IPS DF 6.9 (cell line): Measurements from ENCODE around the gene PLA2G2C.

ENCODE experiments used
- DNase-seq: peaks from one replicate; pipeline ENCODE4 v3.0.0-alpha.2; 2013; ENCODE audit warnings: low read depth, low spot score
- H3K27ac ChIP-seq: one replicate; pipeline ENCODE4 v1.5.1; 2013; ENCODE audit warnings: low read length, control low read depth
- H3K27me3 ChIP-seq: 2 replicates; pipeline ENCODE4 v1.6.1; 2013; ENCODE audit warnings: mild to moderate bottlenecking, low read length; ENCODE audit not compliant: control insufficient read depth, insufficient read depth
- H3K36me3 ChIP-seq: 2 replicates; pipeline ENCODE4 v1.6.1; 2013; ENCODE audit warnings: low read length; ENCODE audit not compliant: control insufficient read depth, insufficient read depth
- H3K4me1 ChIP-seq: 2 replicates; pipeline ENCODE4 v1.6.1; 2013; ENCODE audit warnings: low read length; ENCODE audit not compliant: control insufficient read depth, insufficient read depth
- H3K4me3 ChIP-seq: 2 replicates; pipeline ENCODE4 v1.5.1; 2013; ENCODE audit warnings: mild to moderate bottlenecking, low read length
- H3K9me3 ChIP-seq: 2 replicates; pipeline ENCODE4 v1.6.1; 2013; ENCODE audit warnings: low read length, inconsistent platforms; ENCODE audit not compliant: control insufficient read depth, insufficient read depth
- WGBS: extraction: QIAGEN DNeasy Blood & Tissue Kit; methylation state at CpG from one replicate; pipeline ENCODE4 v1.1.7; 2013; ENCODE audit warnings: mixed read lengths, missing lambda C conversion rate; ENCODE audit not compliant: insufficient read length, insufficient coverage; 5-methylcytosine and 5-hydroxymethylcytosine counted together

PLA2G2C gene

DNA sequence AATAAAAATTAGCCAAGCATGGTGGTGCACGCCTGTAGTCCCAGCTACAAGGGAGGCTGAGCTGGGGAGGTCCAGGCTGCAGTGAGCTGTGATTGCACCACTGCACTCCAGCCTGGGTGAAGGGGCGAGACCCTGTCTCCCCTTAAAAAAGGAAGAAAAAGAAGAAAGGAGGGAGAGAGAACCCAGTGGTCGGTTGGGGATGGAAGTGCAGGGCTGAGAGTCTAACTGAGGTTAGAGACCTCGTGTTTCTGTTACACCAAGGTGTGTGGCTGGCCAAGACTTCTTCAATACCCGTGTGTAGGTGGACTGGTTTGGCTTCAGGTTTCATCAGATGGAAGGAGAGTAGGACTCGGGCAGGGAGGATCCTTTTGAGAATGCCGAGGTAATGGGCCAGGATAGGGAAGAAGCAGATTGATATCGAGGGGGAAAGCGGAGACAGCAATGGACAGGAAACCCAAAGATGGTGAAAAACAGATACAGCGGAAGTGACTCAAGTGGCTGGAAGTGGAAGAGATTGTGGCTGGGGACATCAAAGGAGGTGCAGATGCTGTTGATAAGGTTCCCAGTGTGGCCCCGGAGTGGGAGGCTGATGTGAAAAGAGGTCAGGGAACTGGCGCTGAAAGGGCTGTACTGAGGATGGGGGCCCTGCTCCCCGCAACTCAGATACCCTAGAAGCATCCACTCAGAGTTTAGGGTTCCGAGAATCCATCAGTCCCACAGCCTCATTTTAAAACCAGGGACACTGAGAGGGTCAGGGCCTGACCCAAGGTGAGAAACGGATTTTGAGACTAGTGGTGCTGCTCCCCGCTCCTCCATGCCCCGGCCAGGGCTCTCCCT lies 1.1 kb downstream of the PLA2G2C start:
- Histone ChIP-seq H3K27ac (no peak overlapping the region), H3K36me3 (no peaks in the 10 kb centered on the region), H3K27me3 (peaks cover 3% of the 10 kb centered on the region; the same call in 1 of the 2 replicates), H3K4me3 (peak overlapping the region; percentile 58; the same call in 1 of the 2 replicates), H3K9me3 (no peaks in the 10 kb centered on the region), H3K4me1 (no peaks in the 10 kb centered on the region)
- no peak for DNase-seq
- whole genome bisulfite sequencing, result no CpG with 5 or more reads among the region's 17 CpGs

DNA sequence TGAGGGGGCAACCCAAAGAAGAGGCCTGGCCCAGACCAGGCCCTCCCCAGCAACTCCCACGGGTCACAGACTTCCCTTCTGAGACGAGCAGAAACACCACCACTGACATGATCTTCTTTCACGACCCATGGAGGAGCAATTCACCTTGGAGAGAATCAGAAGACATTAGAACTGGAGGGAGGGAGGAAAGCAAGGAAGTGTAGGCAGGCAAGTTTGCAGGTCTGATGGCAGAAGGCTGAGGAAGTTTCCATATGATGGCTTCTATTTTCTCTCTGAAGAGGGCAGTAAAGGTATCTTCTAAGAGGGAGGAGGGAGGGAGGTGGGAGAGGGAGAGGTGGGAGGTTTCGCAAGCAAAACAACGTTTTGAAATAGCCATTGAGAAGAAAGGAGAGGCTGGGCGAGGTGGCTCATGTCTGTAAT lies 1.8 kb downstream of the PLA2G2C start:
- Histone ChIP-seq H3K36me3 (no peaks in the 10 kb centered on the region), H3K27me3 (peaks cover 3% of the 10 kb centered on the region; the same call in 1 of the 2 replicates), H3K4me3 (no peak overlapping the region), H3K27ac (no peak overlapping the region), H3K4me1 (no peaks in the 10 kb centered on the region), H3K9me3 (no peaks in the 10 kb centered on the region)
- no peak for DNase-seq
- WGBS, result no CpG with 5 or more reads among the region's 6 CpGs

DNA sequence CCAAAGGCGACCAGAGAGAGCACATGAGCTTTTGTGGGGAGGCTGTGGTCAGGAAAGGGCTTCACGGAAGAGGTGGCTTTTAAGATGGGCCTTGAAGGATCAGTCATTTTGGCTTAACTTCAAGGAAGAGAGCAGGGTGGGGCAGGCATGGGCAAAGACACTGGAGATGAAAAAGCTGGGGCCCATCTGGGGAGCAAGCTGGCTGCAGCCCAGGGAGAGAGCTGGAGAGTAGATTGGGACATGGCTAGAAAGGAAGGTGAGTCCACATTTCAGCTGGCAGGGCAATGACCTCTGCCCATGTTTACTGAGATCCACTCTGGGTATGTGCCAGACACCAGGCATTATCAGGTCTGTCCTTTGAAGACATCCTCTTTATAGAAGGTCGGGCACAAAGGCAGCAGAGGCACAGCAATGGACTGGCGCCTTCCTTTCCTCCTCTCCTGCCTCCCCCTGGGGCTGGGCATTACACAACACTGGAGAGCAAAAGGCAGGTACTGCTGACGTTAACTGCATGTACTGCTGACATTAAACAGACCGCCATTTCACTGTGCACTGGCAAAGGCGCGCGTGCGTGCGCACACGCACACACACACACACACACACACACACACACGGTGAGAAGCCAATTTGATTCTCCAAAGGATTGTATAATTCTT lies 2.6 kb downstream of the PLA2G2C start:
- Histone ChIP-seq H3K4me1 (no peaks in the 10 kb centered on the region), H3K27me3 (peaks cover 3% of the 10 kb centered on the region; the same call in 1 of the 2 replicates), H3K9me3 (no peaks in the 10 kb centered on the region), H3K27ac (no peak overlapping the region), H3K36me3 (no peaks in the 10 kb centered on the region), H3K4me3 (no peak overlapping the region)
- DNase-seq, result no peak
- no CpG with 5 or more reads among the region's 13 CpGs for WGBS

DNA sequence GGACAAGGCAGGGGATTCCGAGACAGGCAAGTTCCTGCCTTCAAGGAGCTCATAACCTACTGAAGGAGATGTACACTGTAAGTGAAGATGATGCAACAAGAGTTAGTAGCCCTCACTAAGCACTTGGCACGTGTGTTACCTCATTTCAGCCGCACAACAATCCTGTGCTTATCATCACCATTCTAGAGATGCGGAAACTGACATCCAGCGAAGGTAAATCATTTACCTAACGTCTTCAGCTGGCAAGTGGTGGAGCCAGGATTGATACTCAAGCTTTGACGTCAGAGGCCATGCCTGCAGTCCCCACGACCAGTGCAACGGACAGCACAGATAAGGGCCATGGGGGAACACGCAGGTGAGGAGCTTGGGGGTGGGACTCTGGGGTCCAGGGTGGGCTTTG lies 3.3 kb downstream of the PLA2G2C start:
- no peak overlapping the region for H3K4me3 ChIP-seq
- H3K27me3 ChIP-seq, result peaks cover 3% of the 10 kb centered on the region; the same call in 1 of the 2 replicates
- H3K9me3 ChIP-seq, result no peaks in the 10 kb centered on the region
- H3K4me1 ChIP-seq, result no peaks in the 10 kb centered on the region
- no peak for DNase-seq
- no peak overlapping the region for H3K27ac ChIP-seq
- no peaks in the 10 kb centered on the region for H3K36me3 ChIP-seq
- no CpG with 5 or more reads among the region's 10 CpGs for WGBS

DNA sequence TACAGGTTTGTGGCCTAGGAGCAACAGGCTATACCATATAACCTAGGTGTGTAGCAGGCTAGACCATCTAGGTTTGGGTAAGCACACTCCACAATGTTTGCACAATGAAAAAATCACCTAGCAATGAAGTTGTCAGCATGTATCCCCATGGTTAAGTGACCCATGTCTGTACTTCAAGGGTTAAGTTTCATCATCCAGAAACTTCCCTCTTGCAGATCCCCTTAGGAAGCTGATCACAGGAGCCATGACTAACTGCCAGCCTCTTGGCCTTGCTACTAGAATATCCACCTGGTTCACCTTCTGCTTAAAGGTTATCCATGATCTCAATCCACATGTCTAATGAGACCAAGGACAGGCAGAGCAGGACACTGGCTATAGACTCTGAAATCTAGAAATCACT lies 3.9 kb downstream of the PLA2G2C start:
- H3K27ac ChIP-seq, result no peak overlapping the region
- no peak overlapping the region for H3K4me3 ChIP-seq
- no peak for DNase-seq
- H3K36me3 ChIP-seq, result no peaks in the 10 kb centered on the region
- H3K4me1 ChIP-seq, result no peaks in the 10 kb centered on the region
- no peaks in the 10 kb centered on the region for H3K9me3 ChIP-seq
- peaks cover 3% of the 10 kb centered on the region; the same call in 1 of the 2 replicates for H3K27me3 ChIP-seq

DNA sequence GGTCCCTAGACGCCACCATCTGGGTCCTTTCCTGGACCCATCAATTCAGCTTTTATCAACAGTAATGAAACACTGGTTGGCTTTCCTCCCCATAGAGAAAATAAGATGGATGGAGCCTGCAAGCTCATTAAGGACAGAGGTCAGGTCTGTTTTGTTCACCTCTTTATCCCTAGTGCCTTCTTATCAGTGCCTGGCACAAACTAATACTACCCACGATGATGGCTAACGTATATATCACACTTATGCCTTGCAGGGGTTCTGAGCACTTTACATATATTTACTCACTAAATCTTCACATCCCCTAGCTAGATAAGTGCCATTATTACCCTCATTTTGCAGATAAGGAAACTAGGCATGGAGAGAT lies 5.5 kb downstream of the PLA2G2C start:
- no peaks in the 10 kb centered on the region for H3K36me3 ChIP-seq

DNA sequence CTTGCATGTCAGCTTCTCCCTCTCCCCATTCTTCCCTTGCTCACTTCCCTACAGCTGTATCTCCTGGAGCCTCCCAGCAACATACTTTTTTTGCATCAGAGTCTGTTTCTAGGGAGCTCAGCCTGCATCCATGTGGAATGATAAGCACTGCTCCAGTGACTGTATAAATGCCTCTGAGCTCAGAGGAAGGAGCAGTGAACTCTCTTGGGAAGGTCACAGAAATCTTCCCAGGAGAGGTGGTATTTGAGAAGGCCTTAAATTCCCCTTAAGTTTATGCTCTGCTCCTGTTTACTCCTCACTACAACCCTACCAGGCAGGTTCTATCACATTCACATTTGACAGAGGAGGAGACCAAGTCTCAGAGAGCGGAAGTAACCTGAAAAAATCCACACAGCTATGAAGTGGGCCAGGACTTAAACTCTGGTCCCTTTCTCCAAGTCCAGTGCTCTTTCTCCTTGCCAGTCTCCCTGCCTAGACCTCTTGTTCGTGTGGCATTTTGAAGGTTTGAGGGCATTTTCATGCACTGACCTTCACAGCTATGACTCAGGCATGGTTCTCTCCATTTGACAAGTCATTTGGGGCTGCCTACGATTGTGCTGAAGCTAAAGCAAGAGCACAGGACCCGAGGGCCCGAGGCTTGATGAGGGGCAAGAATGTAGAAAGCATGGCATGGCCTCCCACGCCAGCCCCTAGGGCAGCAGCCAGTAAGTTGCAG lies 6.0 kb downstream of the PLA2G2C start:
- Histone ChIP-seq H3K27me3 (peaks cover 3% of the 10 kb centered on the region; the same call in 1 of the 2 replicates), H3K27ac (no peak overlapping the region), H3K4me1 (no peaks in the 10 kb centered on the region), H3K4me3 (no peak overlapping the region), H3K36me3 (no peaks in the 10 kb centered on the region), H3K9me3 (no peaks in the 10 kb centered on the region)
- WGBS, result no CpG with 5 or more reads among the region's 6 CpGs
- no peak for DNase-seq

More for the DNA sequence above, 5.5 kb downstream of the PLA2G2C start:
- no peak for DNase-seq
- no peak overlapping the region for H3K4me3 ChIP-seq
- peaks cover 3% of the 10 kb centered on the region; the same call in 1 of the 2 replicates for H3K27me3 ChIP-seq
- no peak overlapping the region for H3K27ac ChIP-seq
- H3K4me1 ChIP-seq, result no peaks in the 10 kb centered on the region
- no peaks in the 10 kb centered on the region for H3K9me3 ChIP-seq
- WGBS, result no CpG with 5 or more reads among the region's 3 CpGs

DNA sequence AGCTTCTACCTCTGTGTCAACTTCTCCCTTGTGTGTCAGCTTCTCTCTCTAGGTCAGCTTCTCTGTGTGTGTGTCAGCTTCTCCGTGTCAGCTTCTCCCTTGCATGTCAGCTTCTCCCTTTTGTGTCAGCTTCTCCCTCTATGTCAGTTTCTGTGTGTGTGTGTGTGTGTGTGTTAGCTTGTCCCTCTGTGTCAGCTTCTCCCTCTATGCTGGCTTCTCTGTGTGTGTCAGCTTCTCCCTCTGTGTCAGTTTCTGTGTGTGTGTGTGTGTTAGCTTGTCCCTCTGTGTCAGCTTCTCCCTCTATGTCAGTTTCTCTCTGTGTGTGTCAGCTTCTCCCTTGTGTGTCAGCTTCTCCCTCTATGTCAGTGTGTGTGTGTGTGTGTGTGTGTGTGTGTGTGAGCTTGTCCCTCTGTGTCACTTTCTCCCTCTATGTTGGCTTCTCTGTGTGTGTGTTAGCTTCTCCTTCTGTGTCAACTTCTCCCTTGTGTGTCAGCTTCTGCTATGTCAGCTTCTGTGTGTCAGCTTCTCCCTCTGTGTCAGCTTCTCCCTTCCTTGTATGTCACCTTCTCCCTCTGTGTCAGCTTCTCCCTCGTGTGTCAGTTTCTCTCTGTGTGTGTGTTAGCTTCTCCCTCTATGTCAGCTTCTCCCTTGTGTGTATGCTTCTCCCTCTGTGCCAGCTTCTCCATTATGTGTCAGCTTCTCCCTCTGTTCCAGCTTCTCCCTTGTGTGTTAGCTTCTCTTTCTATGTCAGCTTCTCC lies 6.8 kb downstream of the PLA2G2C start:
- no peaks in the 10 kb centered on the region for H3K4me1 ChIP-seq
- no peak overlapping the region for H3K4me3 ChIP-seq
- peaks cover 2% of the 10 kb centered on the region; the same call in 1 of the 2 replicates for H3K27me3 ChIP-seq
- H3K36me3 ChIP-seq, result no peaks in the 10 kb centered on the region
- no peak for DNase-seq
- WGBS, result no CpG with 5 or more reads among the region's 2 CpGs
- no peaks in the 10 kb centered on the region for H3K9me3 ChIP-seq
- H3K27ac ChIP-seq, result no peak overlapping the region

DNA sequence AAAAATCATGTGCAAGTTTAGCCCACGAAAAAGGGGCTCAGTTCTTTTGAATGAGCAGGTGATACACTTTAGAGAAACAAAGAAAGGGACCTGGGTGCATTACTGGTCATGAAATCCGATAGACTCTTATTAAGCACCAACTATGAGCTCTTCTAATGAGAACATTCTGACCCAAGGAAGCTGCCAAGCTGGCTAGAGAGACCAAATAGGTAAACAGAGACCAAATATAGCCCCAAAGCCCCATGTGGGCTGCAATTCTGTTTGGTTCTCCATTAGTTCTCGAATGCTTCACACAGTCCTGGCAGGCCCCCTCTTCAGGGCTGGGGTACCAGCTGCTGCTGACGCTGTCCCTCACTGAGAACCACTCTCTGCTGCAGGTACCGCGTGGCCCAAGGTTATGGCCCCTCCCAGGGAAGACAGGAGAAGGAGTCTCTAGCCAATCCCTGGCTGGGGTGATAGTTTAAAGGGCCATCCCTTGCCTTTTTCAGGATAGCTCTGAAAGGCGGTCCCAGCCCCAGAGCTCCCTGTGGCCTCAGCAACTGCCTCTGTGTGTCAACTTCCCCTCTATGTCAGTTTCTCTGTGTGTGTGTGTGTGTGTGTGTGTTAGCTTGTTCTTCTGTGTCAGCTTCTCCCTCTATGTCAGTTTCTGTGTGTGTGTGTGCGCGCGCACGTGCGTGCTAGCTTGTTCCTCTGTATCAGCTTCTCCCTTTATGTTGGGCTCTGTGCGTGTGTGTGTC lies 7.5 kb downstream of the PLA2G2C start:
- DNase-seq, result no peak
- no peak overlapping the region for H3K4me3 ChIP-seq
- H3K4me1 ChIP-seq, result no peaks in the 10 kb centered on the region
- H3K27ac ChIP-seq, result no peak overlapping the region
- no peaks in the 10 kb centered on the region for H3K9me3 ChIP-seq
- no CpG with 5 or more reads among the region's 13 CpGs for WGBS
- no peaks in the 10 kb centered on the region for H3K36me3 ChIP-seq
- peaks cover 1% of the 10 kb centered on the region; the same call in 1 of the 2 replicates for H3K27me3 ChIP-seq
